ENCODE data around the gene EFHB.
"Not testable (repeated sequence)": the region's sequence is repeated elsewhere in the genome, so short reads cannot be mapped to it uniquely, and the experiment has no call there.

The EFHB gene

GRCh38 chr3:19888428-19889152, 45.4 kb downstream of the EFHB start:
- peak; percentile 32 for DNase-seq (ENCODE audit: low read depth)
- TF ChIP-seq CTCF (IDR thresholded peaks at IDR 0.05; ENCODE audit: control insufficient read depth, extremely low read depth, insufficient read depth): no peak
- no peak overlapping the region for H3K4me3 ChIP-seq (ENCODE audit: low read depth, low read length)

GRCh38 chr3:19887122-19887521, 46.9 kb downstream of the EFHB start:
- not testable (repeated sequence) for DNase-seq (ENCODE audit: low read depth); H3K4me3 ChIP-seq (ENCODE audit: low read depth, low read length)

- no peak for DNase-seq (ENCODE audit: low read depth)
- no peak for TF ChIP-seq CTCF (IDR thresholded peaks at IDR 0.05; ENCODE audit: control insufficient read depth, extremely low read depth, insufficient read depth)
- H3K4me3 ChIP-seq (ENCODE audit: low read depth, low read length): no peak overlapping the region
Observed at GRCh38 chr3:19886404-19886803, 47.6 kb downstream of the EFHB start.

GRCh38 chr3:19885468-19885867, 48.5 kb downstream of the EFHB start:
- no peak for DNase-seq (ENCODE audit: low read depth)
- H3K4me3 ChIP-seq (ENCODE audit: low read depth, low read length): no peak overlapping the region
- TF ChIP-seq CTCF (IDR thresholded peaks at IDR 0.05; ENCODE audit: control insufficient read depth, extremely low read depth, insufficient read depth): peak; percentile 41

- TF ChIP-seq CTCF (IDR thresholded peaks at IDR 0.05; ENCODE audit: control insufficient read depth, extremely low read depth, insufficient read depth): no peak
- DNase-seq (ENCODE audit: low read depth): no peak
- H3K4me3 ChIP-seq (ENCODE audit: low read depth, low read length): no peak overlapping the region
Observed at GRCh38 chr3:19881852-19882251, 52.2 kb downstream of the EFHB start.

- DNase-seq (ENCODE audit: low read depth): no peak
- H3K4me3 ChIP-seq (ENCODE audit: low read depth, low read length): no peak overlapping the region
- TF ChIP-seq CTCF (IDR thresholded peaks at IDR 0.05; ENCODE audit: control insufficient read depth, extremely low read depth, insufficient read depth): no peak
Observed at GRCh38 chr3:19881036-19881435, 53.0 kb downstream of the EFHB start.

- TF ChIP-seq CTCF (IDR thresholded peaks at IDR 0.05; ENCODE audit: control insufficient read depth, extremely low read depth, insufficient read depth): no peak
- no peak for DNase-seq (ENCODE audit: low read depth)
- H3K4me3 ChIP-seq (ENCODE audit: low read depth, low read length): no peak overlapping the region
Observed at GRCh38 chr3:19877656-19878055, 56.4 kb downstream of the EFHB start.
